LHCN-M2 (cell line): ENCODE data around the gene NXNL2. TPM values are rescaled to one million over a fixed set of nuclear protein-coding genes. Genes with fewer than 3 reads are reported as not detected.

Experiments used
- DNase-seq: peaks from one replicate; pipeline ENCODE4 v3.0.0-alpha.2; 2012; ENCODE audit warnings: low read depth
- polyA plus RNA-seq: library from polyadenylated mRNA; unstranded; fragments of >200 nt; gene quantifications from one replicate; pipeline ENCODE4 v1.2.1, GENCODE V29; 2012; ENCODE audit warnings: missing spikeins
- total RNA-seq: library from RNA; depleted of rRNA; stranded (reverse); fragments of >200 nt; gene quantifications from 2 replicates; pipeline ENCODE4 v1.2.3, GENCODE V29; 2014; rRNA removed

Gene NXNL2
- total RNA-seq, result 1.7 and 2.5 TPM in 2 replicates
- 6.0 TPM for polyA plus RNA-seq

DNA sequence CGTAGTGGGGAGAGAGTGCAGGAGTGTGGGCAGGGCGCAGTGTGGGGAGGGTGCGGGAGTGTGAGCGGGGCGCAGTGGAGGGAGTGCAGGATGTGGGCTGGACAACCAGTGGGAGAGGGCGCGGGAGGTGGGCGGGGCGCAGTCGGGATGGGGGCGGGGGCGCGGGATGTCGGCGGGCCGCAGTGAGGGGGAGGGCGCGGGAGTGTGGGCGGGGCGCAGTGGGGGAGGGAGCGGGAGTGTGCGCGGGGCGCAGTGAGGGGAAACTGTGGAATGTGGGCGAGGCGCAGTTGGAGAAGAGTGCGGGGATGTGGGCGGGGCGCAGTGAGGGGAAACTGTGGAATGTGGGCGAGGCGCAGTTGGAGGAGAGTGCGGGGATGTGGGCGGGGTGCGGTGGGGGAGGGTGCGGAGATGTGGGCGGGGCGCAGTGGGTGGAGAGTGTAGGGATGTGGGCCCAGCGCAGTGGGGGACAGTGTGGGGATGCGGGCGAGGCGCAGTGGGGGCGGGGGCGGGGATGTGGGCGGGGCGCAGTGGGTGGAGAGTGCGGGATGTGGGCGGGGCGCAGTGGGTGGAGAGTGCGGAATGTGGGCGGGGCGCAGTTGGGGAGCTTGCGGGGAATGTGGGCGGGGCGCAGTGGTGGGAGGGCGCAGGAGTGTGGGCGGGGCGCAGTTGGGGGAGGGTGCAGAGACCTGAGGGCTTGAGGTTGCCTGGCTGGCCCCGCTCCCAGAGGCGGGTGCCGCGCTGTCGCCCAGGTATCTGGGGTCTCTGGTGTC is at the start of gene NXNL2:
NXNL2 (plus strand) TSS at position 723 of the 770 bp plus-strand sequence. CDS start 257 bp downstream, outside the sequence.
- DNase-seq, result peak; percentile 75

GRCh38 chr9:88488166-88488565 is 46.8 kb upstream of the NXNL2 start:
- DNase-seq, result no peak

- no peak for DNase-seq
These were observed 39.8 kb upstream of the NXNL2 start for GRCh38 chr9:88494983-88495721.

GRCh38 chr9:88497224-88497623 is 37.8 kb upstream of the NXNL2 start:
- no peak for DNase-seq

DNA sequence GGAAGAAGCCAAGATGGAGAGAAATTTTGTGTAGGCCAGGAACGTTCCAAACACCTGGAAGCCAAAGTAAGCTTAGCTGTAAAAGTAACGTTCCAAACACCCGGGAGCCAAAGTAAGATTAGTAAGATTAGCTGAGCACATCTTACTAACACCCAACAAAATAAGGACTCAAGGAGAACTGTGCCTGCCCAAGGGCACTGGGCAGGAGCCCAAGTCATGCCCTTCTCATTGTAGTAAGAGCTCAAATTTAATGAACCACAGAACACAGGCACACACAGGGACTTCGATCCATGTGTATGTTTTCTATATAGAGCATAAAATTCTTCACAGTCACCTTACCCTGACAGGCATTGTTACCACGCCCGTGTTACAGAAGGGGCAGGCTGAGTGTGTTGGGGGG is 36.1 kb upstream of the NXNL2 start:
- DNase-seq, result no peak

- DNase-seq, result peak; percentile 17
These were observed 33.9 kb upstream of the NXNL2 start for GRCh38 chr9:88501086-88501485.

- DNase-seq, result no peak
These were observed 32.4 kb upstream of the NXNL2 start for GRCh38 chr9:88502552-88503034.

DNA sequence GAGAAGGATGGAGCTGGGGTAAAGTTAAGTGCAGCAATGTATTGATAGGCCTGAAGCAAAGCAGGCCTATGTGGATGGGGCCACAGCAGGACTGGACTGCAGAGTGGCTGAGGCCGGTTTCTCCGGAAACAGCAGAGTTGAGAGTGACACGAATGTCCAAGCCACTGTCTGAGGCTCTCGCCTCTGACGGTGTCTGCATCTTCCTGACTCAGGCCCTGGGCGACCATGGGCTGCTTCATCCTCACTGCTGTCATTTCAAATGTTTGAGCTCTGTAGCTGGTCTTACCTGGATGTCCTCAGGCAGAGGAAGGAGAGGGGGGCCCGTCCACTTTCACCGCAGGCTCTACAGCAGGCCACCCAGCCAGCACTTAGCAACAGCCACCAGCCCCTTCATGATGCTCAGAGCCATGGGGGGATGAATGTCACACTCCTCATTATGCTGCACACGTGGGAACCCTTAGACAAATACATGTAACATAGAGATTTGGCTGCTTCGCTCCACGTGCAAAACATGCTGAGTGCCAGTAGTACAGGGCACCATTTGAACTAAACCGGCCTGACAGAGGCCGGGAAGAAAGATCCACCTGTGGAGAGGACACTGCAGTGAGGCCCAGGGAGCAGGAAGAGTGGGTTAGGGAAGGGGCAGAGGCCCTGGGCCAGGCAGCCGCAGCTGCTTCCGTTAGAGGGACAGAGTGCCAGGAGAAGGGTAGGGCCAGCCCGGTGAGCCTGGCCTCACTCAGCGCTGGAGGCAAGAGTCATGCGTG is 31.7 kb upstream of the NXNL2 start:
- no peak for DNase-seq

DNA sequence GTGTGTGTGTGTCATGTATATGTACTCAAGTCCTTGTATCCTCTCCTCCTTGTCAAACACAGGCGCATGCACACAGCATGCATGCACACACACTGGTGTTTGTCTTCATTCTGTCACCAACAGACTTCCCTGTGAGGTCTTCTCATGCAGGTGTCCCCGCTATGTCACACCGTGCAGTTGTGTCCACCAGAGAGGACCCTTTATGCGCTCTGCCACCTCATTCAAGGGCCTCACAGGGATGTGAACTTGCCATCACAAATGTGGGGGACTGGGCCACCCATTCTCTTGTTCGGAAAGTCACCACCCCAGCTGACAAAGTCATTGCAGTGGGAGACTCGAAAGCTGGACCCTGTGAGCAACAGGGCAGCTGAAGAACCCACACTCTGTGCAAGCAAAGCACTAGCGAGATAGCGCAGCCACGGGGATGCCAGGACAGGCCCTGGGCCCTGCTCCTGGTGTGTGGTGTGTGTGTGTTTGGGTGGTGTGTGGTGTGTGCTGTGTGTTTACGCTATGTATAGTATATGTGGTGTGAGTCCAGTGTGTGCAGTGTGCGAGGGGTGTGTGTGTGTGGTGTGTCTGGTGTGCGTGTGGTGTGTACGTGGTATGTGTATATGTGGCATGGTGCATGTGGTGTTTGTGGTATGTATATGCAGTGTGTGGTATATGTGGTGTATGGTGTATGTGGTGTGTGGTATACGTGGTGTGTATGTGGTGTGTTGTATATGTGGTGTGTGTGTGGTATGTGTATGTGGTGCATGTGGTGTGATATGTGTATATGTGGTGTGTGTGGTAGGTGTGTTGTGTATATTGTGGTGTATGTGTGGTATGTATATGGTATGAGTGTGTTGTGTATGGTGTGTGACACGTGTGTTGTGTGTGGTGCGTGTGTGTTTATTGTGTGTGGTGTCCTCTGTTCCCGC is 30.9 kb upstream of the NXNL2 start:
- DNase-seq, result no peak

- DNase-seq, result no peak
These were observed 26.7 kb upstream of the NXNL2 start for GRCh38 chr9:88508326-88508725.

DNA sequence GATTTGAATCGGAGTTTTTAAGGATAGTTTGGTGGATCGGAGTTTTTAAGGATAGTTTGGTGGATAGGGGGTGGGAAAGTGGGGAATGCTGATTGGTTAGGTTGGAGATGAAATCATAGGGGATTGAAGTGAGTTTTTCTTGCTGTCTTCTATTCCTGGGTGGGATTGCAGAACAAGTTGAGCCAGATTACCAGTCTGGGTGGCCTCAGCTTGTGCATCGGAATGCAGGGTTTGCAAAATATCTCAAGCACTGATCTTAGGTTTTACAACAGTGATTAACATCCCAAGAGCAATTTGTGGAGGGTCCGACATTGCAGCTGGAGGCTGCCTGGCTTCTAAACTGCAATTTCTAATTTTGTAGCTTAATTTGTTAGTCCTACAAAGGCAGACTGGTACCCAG is 23.1 kb upstream of the NXNL2 start:
- no peak for DNase-seq

DNA sequence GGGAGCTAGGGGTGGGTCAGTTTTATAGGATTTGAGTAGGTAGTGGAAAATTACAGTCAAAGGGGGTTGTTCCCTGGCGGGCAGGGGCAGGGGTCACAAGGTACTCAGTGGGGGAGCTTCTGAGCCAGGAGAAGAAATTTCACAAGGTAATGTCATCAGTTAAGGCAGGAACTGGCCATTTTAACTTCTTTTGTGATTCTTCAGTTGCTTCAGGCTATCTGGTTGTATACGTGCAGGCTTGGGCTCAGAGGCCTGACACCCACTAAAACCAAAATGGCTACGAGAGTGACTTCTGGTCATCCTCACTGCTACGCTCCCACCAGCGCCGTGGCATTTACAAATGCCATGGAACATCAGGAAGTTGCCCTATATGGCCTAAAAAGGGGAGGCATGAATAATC is 20.7 kb upstream of the NXNL2 start:
- no peak for DNase-seq

- DNase-seq, result no peak
These were observed 13.7 kb upstream of the NXNL2 start for GRCh38 chr9:88521308-88521707.

GRCh38 chr9:88522360-88522759 is 12.6 kb upstream of the NXNL2 start:
- DNase-seq, result no peak

GRCh38 chr9:88523056-88523455 is 11.9 kb upstream of the NXNL2 start:
- DNase-seq, result peak; percentile 77

GRCh38 chr9:88524911-88525310 is 10.1 kb upstream of the NXNL2 start:
- no peak for DNase-seq

GRCh38 chr9:88527618-88528017 is 7.4 kb upstream of the NXNL2 start:
- DNase-seq, result no peak

GRCh38 chr9:88528080-88528790 is 6.7 kb upstream of the NXNL2 start:
- no peak for DNase-seq

DNA sequence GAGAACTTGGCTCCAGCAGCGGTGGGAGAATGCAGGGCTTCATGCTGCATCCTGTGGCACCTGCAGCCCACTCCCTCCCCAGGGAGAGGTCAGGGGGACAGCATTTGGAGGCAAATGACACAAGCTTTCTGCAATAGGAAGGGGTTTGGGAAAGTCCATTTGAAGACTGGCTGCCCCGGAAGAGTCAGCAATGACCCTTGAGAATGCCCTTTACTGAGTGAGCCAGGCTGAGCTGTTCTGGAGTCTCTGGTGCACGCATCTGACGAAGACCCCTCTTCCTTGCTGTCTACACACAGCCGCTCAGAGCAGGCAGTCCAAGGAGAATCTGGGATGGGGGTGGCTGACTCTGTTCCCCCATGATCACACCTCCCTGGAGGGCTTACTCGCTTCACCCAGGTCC is 5.5 kb upstream of the NXNL2 start:
- DNase-seq, result no peak

GRCh38 chr9:88530051-88530450 is 4.9 kb upstream of the NXNL2 start:
- peak; percentile 84 for DNase-seq
